Activated naive CD4-positive, alpha-beta T cell treated with anti-CD3 and anti-CD28 coated beads, Interleukin-2, amount 50 U/mL, for 24 hours (primary cell): Measurements from ENCODE around the gene METTL16.
A peak's percentile ranks its signal among the peaks of the same experiment; 100 is the strongest.
"Not testable (repeated sequence)": the region's sequence is repeated elsewhere in the genome, so short reads cannot be mapped to it uniquely, and the experiment has no call there.

Experiments
- H3K27ac Mint-ChIP-seq: one replicate; pipeline ENCODE4 v1.8.0; 2021; ENCODE audit warnings: mild to moderate bottlenecking, mixed read lengths
- H3K27me3 Mint-ChIP-seq: one replicate; pipeline ENCODE4 v1.8.0; 2021; ENCODE audit warnings: mixed read lengths
- H3K36me3 Mint-ChIP-seq: one replicate; pipeline ENCODE4 v1.8.0; 2021; ENCODE audit warnings: mixed read lengths
- H3K4me1 Mint-ChIP-seq: one replicate; pipeline ENCODE4 v1.8.0; 2021; ENCODE audit warnings: mixed read lengths
- H3K4me3 Mint-ChIP-seq: one replicate; pipeline ENCODE4 v1.8.0; 2021; ENCODE audit warnings: mild to moderate bottlenecking, mixed read lengths
- H3K9me3 Mint-ChIP-seq: one replicate; pipeline ENCODE4 v1.8.0; 2021; ENCODE audit warnings: mixed read lengths

The METTL16 gene

GRCh38 chr17:2511462-2512369 is at the start of gene METTL16:
TSS of gene METTL16 (minus strand) at chr17:2511888. CDS start at chr17:2502331, 9,557 bp downstream.
- Mint-ChIP-seq H3K4me1 (peaks cover 16% of the 10 kb centered on the region), H3K27ac (no peak within 1 kb of the TSS), H3K36me3 (peaks cover 13% of the 10 kb centered on the region), H3K4me3 (no peak within 1 kb of the TSS), H3K9me3 (no peaks in the 10 kb centered on the region), H3K27me3 (no peaks in the 10 kb centered on the region)

GRCh38 chr17:2560658-2561057 is 49.0 kb upstream of the METTL16 start:
- Mint-ChIP-seq H3K4me3 (no peak overlapping the region), H3K27me3 (no peaks in the 10 kb centered on the region), H3K27ac (no peak overlapping the region), H3K36me3 (no peaks in the 10 kb centered on the region), H3K9me3 (no peaks in the 10 kb centered on the region), H3K4me1 (peaks cover 16% of the 10 kb centered on the region)

- H3K9me3 Mint-ChIP-seq: no peaks in the 10 kb centered on the region
- no peaks in the 10 kb centered on the region for H3K36me3 Mint-ChIP-seq
- no peaks in the 10 kb centered on the region for H3K4me1 Mint-ChIP-seq
- no peak overlapping the region for H3K27ac Mint-ChIP-seq
- H3K27me3 Mint-ChIP-seq: no peaks in the 10 kb centered on the region
- no peak overlapping the region for H3K4me3 Mint-ChIP-seq
Observed at GRCh38 chr17:2551928-2552327, 40.2 kb upstream of the METTL16 start.

GRCh38 chr17:2551493-2551892 is 39.8 kb upstream of the METTL16 start:
- H3K27ac Mint-ChIP-seq: no peak overlapping the region
- H3K4me3 Mint-ChIP-seq: no peak overlapping the region
- no peaks in the 10 kb centered on the region for H3K27me3 Mint-ChIP-seq
- H3K4me1 Mint-ChIP-seq: no peaks in the 10 kb centered on the region
- H3K9me3 Mint-ChIP-seq: no peaks in the 10 kb centered on the region
- H3K36me3 Mint-ChIP-seq: no peaks in the 10 kb centered on the region

- H3K27me3 Mint-ChIP-seq: no peaks in the 10 kb centered on the region
Observed at GRCh38 chr17:2549392-2550211, 37.9 kb upstream of the METTL16 start.

GRCh38 chr17:2548026-2548425 is 36.3 kb upstream of the METTL16 start:
- not testable (repeated sequence) for H3K4me3 Mint-ChIP-seq, H3K36me3 Mint-ChIP-seq, H3K27me3 Mint-ChIP-seq, H3K4me1 Mint-ChIP-seq, H3K9me3 Mint-ChIP-seq, H3K27ac Mint-ChIP-seq

More at GRCh38 chr17:2549392-2550211, 37.9 kb upstream of the METTL16 start:
- no peaks in the 10 kb centered on the region for H3K9me3 Mint-ChIP-seq
- H3K36me3 Mint-ChIP-seq: no peaks in the 10 kb centered on the region
- H3K27ac Mint-ChIP-seq: no peak overlapping the region
- H3K4me1 Mint-ChIP-seq: no peaks in the 10 kb centered on the region
- H3K4me3 Mint-ChIP-seq: no peak overlapping the region

- Mint-ChIP-seq H3K4me1 (no peaks in the 10 kb centered on the region), H3K4me3 (no peak overlapping the region), H3K36me3 (no peaks in the 10 kb centered on the region), H3K27me3 (no peaks in the 10 kb centered on the region), H3K9me3 (no peaks in the 10 kb centered on the region), H3K27ac (no peak overlapping the region)
Observed at GRCh38 chr17:2547176-2547575, 35.5 kb upstream of the METTL16 start.

GRCh38 chr17:2545393-2545792 is 33.7 kb upstream of the METTL16 start:
- H3K36me3 Mint-ChIP-seq: no peaks in the 10 kb centered on the region
- H3K4me1 Mint-ChIP-seq: no peaks in the 10 kb centered on the region
- H3K27me3 Mint-ChIP-seq: no peaks in the 10 kb centered on the region
- H3K9me3 Mint-ChIP-seq: no peaks in the 10 kb centered on the region
- H3K27ac Mint-ChIP-seq: no peak overlapping the region
- no peak overlapping the region for H3K4me3 Mint-ChIP-seq

GRCh38 chr17:2542456-2542855 is 30.8 kb upstream of the METTL16 start:
- no peak overlapping the region for H3K4me3 Mint-ChIP-seq
- H3K27ac Mint-ChIP-seq: no peak overlapping the region
- no peaks in the 10 kb centered on the region for H3K27me3 Mint-ChIP-seq
- no peaks in the 10 kb centered on the region for H3K4me1 Mint-ChIP-seq
- H3K36me3 Mint-ChIP-seq: no peaks in the 10 kb centered on the region
- H3K9me3 Mint-ChIP-seq: no peaks in the 10 kb centered on the region

- no peaks in the 10 kb centered on the region for H3K36me3 Mint-ChIP-seq
- H3K27me3 Mint-ChIP-seq: no peaks in the 10 kb centered on the region
- no peak overlapping the region for H3K27ac Mint-ChIP-seq
- H3K4me3 Mint-ChIP-seq: no peak overlapping the region
- no peaks in the 10 kb centered on the region for H3K9me3 Mint-ChIP-seq
- no peaks in the 10 kb centered on the region for H3K4me1 Mint-ChIP-seq
Observed at GRCh38 chr17:2542056-2542455, 30.4 kb upstream of the METTL16 start.

- H3K9me3 Mint-ChIP-seq, H3K27me3 Mint-ChIP-seq, H3K27ac Mint-ChIP-seq, H3K36me3 Mint-ChIP-seq, H3K4me3 Mint-ChIP-seq, H3K4me1 Mint-ChIP-seq: not testable (repeated sequence)
Observed at GRCh38 chr17:2537579-2537978, 25.9 kb upstream of the METTL16 start.

GRCh38 chr17:2532146-2532720 is 20.5 kb upstream of the METTL16 start:
- H3K27ac Mint-ChIP-seq: no peak overlapping the region
- H3K4me3 Mint-ChIP-seq: no peak overlapping the region

GRCh38 chr17:2531243-2531954 is 19.7 kb upstream of the METTL16 start:
- not testable (repeated sequence) for H3K9me3 Mint-ChIP-seq, H3K27me3 Mint-ChIP-seq, H3K36me3 Mint-ChIP-seq, H3K4me1 Mint-ChIP-seq
- Mint-ChIP-seq H3K4me3 (peak overlapping the region; percentile 43), H3K27ac (peak overlapping the region; percentile 66)

More at GRCh38 chr17:2532146-2532720, 20.5 kb upstream of the METTL16 start:
- Mint-ChIP-seq H3K9me3 (no peaks in the 10 kb centered on the region), H3K36me3 (no peaks in the 10 kb centered on the region), H3K4me1 (peaks cover 8% of the 10 kb centered on the region), H3K27me3 (no peaks in the 10 kb centered on the region)

GRCh38 chr17:2521775-2522410 is 10.2 kb upstream of the METTL16 start:
- not testable (repeated sequence) for H3K4me1 Mint-ChIP-seq, H3K9me3 Mint-ChIP-seq, H3K36me3 Mint-ChIP-seq, H3K27ac Mint-ChIP-seq, H3K4me3 Mint-ChIP-seq, H3K27me3 Mint-ChIP-seq

GRCh38 chr17:2521257-2521656 is 9.6 kb upstream of the METTL16 start:
- no peaks in the 10 kb centered on the region for H3K9me3 Mint-ChIP-seq
- no peaks in the 10 kb centered on the region for H3K36me3 Mint-ChIP-seq
- H3K4me3 Mint-ChIP-seq: no peak overlapping the region
- no peaks in the 10 kb centered on the region for H3K4me1 Mint-ChIP-seq
- H3K27me3 Mint-ChIP-seq: no peaks in the 10 kb centered on the region
- H3K27ac Mint-ChIP-seq: no peak overlapping the region
